Sigmoid colon (tissue), 7 donors: ENCODE results near the gene OR10H2. TPM values are rescaled to one million over a fixed set of nuclear protein-coding genes. Genes with fewer than 3 reads are reported as not detected.

Experiments used
- DNase-seq: peaks from one replicate; pipeline ENCODE4 v3.0.0-alpha.2; 2019
- H3K27ac ChIP-seq, 4 donors: fragments of 200-600 bp; sonication (generic); one replicate each; pipeline ENCODE4 v1.5.1; 2016 to 2019; ENCODE audit warnings: mild to moderate bottlenecking in 1 of 4
- H3K27me3 ChIP-seq, 3 donors: fragments of 200-600 bp; sonication (generic); one replicate each; pipeline ENCODE4 v1.5.1; 2019; ENCODE audit warnings: mild to moderate bottlenecking in 1 of 3
- H3K36me3 ChIP-seq, 4 donors: fragments of 200-600 bp; sonication (generic); one replicate each; pipeline ENCODE4 v1.5.1; 2016 to 2019
- H3K4me1 ChIP-seq, 4 donors: fragments of 200-600 bp; sonication (generic); one replicate each; pipeline ENCODE4 v1.5.1; 2017 to 2019
- H3K4me3 ChIP-seq, 4 donors: fragments of 200-600 bp; sonication (generic); one replicate each; pipeline ENCODE4 v1.5.1; 2017 to 2019; ENCODE audit warnings: mild to moderate bottlenecking in 2 of 4, moderate library complexity in 1 of 4
- H3K9me3 ChIP-seq, 4 donors: fragments of 200-600 bp in 3 of 4; sonication (generic) in 3 of 4; one replicate each; pipeline versions ENCODE4 v1.5.1 to v1.6.1; 2013 to 2019
- EP300 ChIP-seq, 4 donors: sonication (generic); formaldehyde crosslinking; IDR thresholded peaks; one replicate each; pipeline ENCODE4 v1.6.1; 2017; ENCODE audit warnings: antibody characterized with exemption in 4 of 4
- POLR2A ChIP-seq, 2 donors: fragments of 450-650 bp; IDR thresholded peaks; one replicate each; pipeline ENCODE4 v1.6.1; 2016; ENCODE audit warnings: antibody characterized with exemption in 2 of 2, mild to moderate bottlenecking in 2 of 2, moderate library complexity in 2 of 2
- POLR2AphosphoS5 ChIP-seq, 4 donors: sonication (generic); formaldehyde crosslinking; IDR thresholded peaks; one replicate each; pipeline ENCODE4 v1.6.1; 2017; ENCODE audit warnings: antibody characterized with exemption in 4 of 4
- WGBS, 2 donors: extraction: QIAGEN DNeasy Blood & Tissue Kit; methylation state at CpG; one replicate each; pipeline ENCODE4 v1.1.7; 2013; 5-methylcytosine and 5-hydroxymethylcytosine counted together
- intact Hi-C: fragments of 100-400 bp; cut with DNase I; formaldehyde crosslinking; loops from one replicate; pipeline ENCODE4 v1.15.1; 2023
- polyA plus RNA-seq, 3 donors: library from polyadenylated mRNA; stranded (reverse); fragments of 200-250 nt; gene quantifications; one replicate each; pipeline ENCODE4 v1.2.3, GENCODE V29; 2013
- total RNA-seq, 4 donors: library from RNA; depleted of rRNA; stranded (reverse); fragments of >200 nt; gene quantifications; one replicate each; pipeline ENCODE4 v1.1.0, GENCODE V29; 2016
- TF ChIP-seq, protein P1 (sequence below), 4 experiments: fragments of 450-650 bp in 3 of 4; fragments of 200-600 bp in 1 of 4; IDR thresholded peaks; one replicate each; pipeline ENCODE4 v1.5.1; 2016 to 2019; ENCODE audit warnings: antibody characterized with exemption in 4 of 4, mild to moderate bottlenecking in 3 of 4, moderate library complexity in 2 of 4
- donor health status: healthy with polysubstance abuse.
- donor health status: Bipolar disorder and iron deficiency.
- donor health status: healthy.

Gene OR10H2
- total and polyA plus RNA-seq, 7 donors, result not detected

DNA sequence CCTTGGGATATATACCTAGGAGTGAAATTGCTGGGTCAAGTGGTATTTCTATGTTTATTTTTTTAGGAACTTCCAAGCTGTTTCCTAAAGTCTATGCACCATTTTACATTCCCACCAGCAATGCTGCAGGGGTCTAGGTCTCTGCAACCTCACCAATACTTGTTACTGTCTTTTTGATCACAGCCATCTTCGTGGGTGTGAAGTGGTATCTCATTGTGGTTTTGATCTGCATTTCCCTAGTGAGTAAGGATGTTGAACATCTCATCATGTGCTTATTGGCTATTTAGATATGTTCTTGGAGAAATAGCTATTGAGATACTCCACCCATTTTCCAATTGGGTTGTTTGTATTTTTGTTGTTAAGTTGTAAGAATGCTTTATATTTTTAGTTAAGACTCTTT is 2.7 kb downstream of the OR10H2 start:
- DNase-seq, result no peak
- peaks cover 0 to 18% (median 0%) of the 10 kb centered on the region in 3 donors for H3K27me3 ChIP-seq
- H3K36me3 ChIP-seq, result no peaks in the 10 kb centered on the region
- no peak for TF ChIP-seq POLR2A (IDR thresholded peaks at IDR 0.05)
- TF ChIP-seq, protein P1, sequence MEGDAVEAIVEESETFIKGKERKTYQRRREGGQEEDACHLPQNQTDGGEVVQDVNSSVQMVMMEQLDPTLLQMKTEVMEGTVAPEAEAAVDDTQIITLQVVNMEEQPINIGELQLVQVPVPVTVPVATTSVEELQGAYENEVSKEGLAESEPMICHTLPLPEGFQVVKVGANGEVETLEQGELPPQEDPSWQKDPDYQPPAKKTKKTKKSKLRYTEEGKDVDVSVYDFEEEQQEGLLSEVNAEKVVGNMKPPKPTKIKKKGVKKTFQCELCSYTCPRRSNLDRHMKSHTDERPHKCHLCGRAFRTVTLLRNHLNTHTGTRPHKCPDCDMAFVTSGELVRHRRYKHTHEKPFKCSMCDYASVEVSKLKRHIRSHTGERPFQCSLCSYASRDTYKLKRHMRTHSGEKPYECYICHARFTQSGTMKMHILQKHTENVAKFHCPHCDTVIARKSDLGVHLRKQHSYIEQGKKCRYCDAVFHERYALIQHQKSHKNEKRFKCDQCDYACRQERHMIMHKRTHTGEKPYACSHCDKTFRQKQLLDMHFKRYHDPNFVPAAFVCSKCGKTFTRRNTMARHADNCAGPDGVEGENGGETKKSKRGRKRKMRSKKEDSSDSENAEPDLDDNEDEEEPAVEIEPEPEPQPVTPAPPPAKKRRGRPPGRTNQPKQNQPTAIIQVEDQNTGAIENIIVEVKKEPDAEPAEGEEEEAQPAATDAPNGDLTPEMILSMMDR (IDR thresholded peaks at IDR 0.05), result no peak
- no peak for TF ChIP-seq POLR2AphosphoS5 (IDR thresholded peaks at IDR 0.05)
- TF ChIP-seq EP300 (IDR thresholded peaks at IDR 0.05), result no peak
- 41 to 55% methylated on average over 1 of the region's 1 CpG for WGBS, 2 donors
- no peak overlapping the region for H3K4me3 ChIP-seq
- no peaks in the 10 kb centered on the region for H3K9me3 ChIP-seq
- intact Hi-C loops, result no loop called here
- no peaks in the 10 kb centered on the region for H3K4me1 ChIP-seq
- H3K27ac ChIP-seq, result no peak overlapping the region

- Histone ChIP-seq H3K27me3 (peaks cover 0 to 7% (median 0%) of the 10 kb centered on the region in 3 donors), H3K36me3 (no peaks in the 10 kb centered on the region), H3K4me1 (no peaks in the 10 kb centered on the region), H3K27ac (no peak overlapping the region), H3K9me3 (no peaks in the 10 kb centered on the region), H3K4me3 (no peak overlapping the region)
- TF ChIP-seq EP300 (IDR thresholded peaks at IDR 0.05) (no peak), POLR2AphosphoS5 (IDR thresholded peaks at IDR 0.05) (no peak), POLR2A (IDR thresholded peaks at IDR 0.05) (no peak)
- TF ChIP-seq, protein P1 (IDR thresholded peaks at IDR 0.05), result no peak
- no peak for DNase-seq
- WGBS, 2 donors, result 23 to 44% methylated on average over 1 of the region's 1 CpG
- intact Hi-C loops, result no loop called here
These were observed 4.6 kb downstream of the OR10H2 start for GRCh38 chr19:15732388-15732787.

GRCh38 chr19:15733895-15734294 is 6.1 kb downstream of the OR10H2 start:
- Histone ChIP-seq H3K4me1 (no peaks in the 10 kb centered on the region), H3K9me3 (no peaks in the 10 kb centered on the region), H3K4me3 (no peak overlapping the region), H3K27me3 (no peaks in the 10 kb centered on the region), H3K36me3 (no peaks in the 10 kb centered on the region), H3K27ac (no peak overlapping the region)
- DNase-seq, result no peak
- 68 to 73% methylated on average over 6 of the region's 6 CpGs for WGBS, 2 donors
- intact Hi-C loops, result no loop called here
- TF ChIP-seq POLR2A (IDR thresholded peaks at IDR 0.05), result no peak
- TF ChIP-seq EP300 (IDR thresholded peaks at IDR 0.05), result no peak
- TF ChIP-seq, protein P1 (IDR thresholded peaks at IDR 0.05), result no peak
- no peak for TF ChIP-seq POLR2AphosphoS5 (IDR thresholded peaks at IDR 0.05)

- H3K27me3 ChIP-seq, result no peaks in the 10 kb centered on the region
- H3K27ac ChIP-seq, result no peak within 1 kb of the TSS
- H3K4me3 ChIP-seq, result no peak within 1 kb of the TSS
- no peaks in the 10 kb centered on the region for H3K36me3 ChIP-seq
- no peak for DNase-seq
- no peak for TF ChIP-seq POLR2AphosphoS5 (IDR thresholded peaks at IDR 0.05)
- no peak for TF ChIP-seq POLR2A (IDR thresholded peaks at IDR 0.05)
- TF ChIP-seq, protein P1 (IDR thresholded peaks at IDR 0.05), result no peak
- no peak for TF ChIP-seq EP300 (IDR thresholded peaks at IDR 0.05)
- H3K9me3 ChIP-seq, result peaks cover 0 to 4% (median 0%) of the 10 kb centered on the region in 4 donors
- WGBS, 2 donors, result 65 to 78% methylated on average over 4 of the region's 4 CpGs
- intact Hi-C loops, result no loop called here
- H3K4me1 ChIP-seq, result no peaks in the 10 kb centered on the region
These were observed 9.9 kb downstream of the OR10H2 start, which contains the start of gene OR10H3 for GRCh38 chr19:15737722-15738121. OR10H3 (plus strand) TSS chr19:15737985; CDS start chr19:15741393, 3,408 bp downstream.

GRCh38 chr19:15740785-15741184 is 13.0 kb downstream of the OR10H2 start:
- DNase-seq, result no peak
- intact Hi-C loops, result no loop called here
- no peak overlapping the region for H3K4me3 ChIP-seq
- no peak overlapping the region for H3K27ac ChIP-seq
- peaks cover 0 to 4% (median 0%) of the 10 kb centered on the region in 4 donors for H3K9me3 ChIP-seq
- TF ChIP-seq POLR2A (IDR thresholded peaks at IDR 0.05) (no peak), EP300 (IDR thresholded peaks at IDR 0.05) (no peak)
- TF ChIP-seq, protein P1 (IDR thresholded peaks at IDR 0.05), result no peak
- WGBS, 2 donors, result 78 to 86% methylated on average over 1 of the region's 1 CpG
- H3K4me1 ChIP-seq, result no peaks in the 10 kb centered on the region
- H3K27me3 ChIP-seq, result no peaks in the 10 kb centered on the region
- H3K36me3 ChIP-seq, result no peaks in the 10 kb centered on the region
